NCI-H226 (cell line): Measurements from ENCODE around the gene HSD3B1.
"Not testable (repeated sequence)": the region's sequence is repeated elsewhere in the genome, so short reads cannot be mapped to it uniquely, and the experiment has no call there.

ENCODE experiments used
- DNase-seq: peaks from one replicate; pipeline ENCODE4 v3.0.0-alpha.2; 2015

HSD3B1 gene

GRCh38 chr1:119556423-119556822 lies 49.4 kb downstream of the HSD3B1 start:
- DNase-seq, result no peak

- DNase-seq, result not testable (repeated sequence)
These were observed 53.4 kb downstream of the HSD3B1 start for GRCh38 chr1:119560402-119560801.

- DNase-seq, result no peak
These were observed 57.5 kb downstream of the HSD3B1 start for GRCh38 chr1:119564548-119564947.
